Astrocyte of the spinal cord (primary cell): ENCODE measurements around the gene RNF111.
A peak's percentile ranks its signal among the peaks of the same experiment; 100 is the strongest.

ENCODE experiments used
- DNase-seq: peaks from one replicate; pipeline ENCODE4 v3.0.0; 2011; ENCODE audit warnings: low read depth, low spot score
- H3K4me3 ChIP-seq: 2 replicates; pipeline ENCODE4 v1.5.1; 2011; ENCODE audit warnings: low read depth, mild to moderate bottlenecking, low read length, moderate library complexity
- in situ Hi-C: cut with HindIII; loops from 2 replicates; pipeline ENCODE4 v1.10.0; 2017; ENCODE audit warnings: low sequenced_read_pairs
- TF ChIP-seq, protein P1 (sequence below): IDR thresholded peaks from 2 replicates; pipeline ENCODE4 v1.5.1; 2012; ENCODE audit warnings: low read depth, mild to moderate bottlenecking, low read length, inconsistent platforms

RNF111 gene

DNA sequence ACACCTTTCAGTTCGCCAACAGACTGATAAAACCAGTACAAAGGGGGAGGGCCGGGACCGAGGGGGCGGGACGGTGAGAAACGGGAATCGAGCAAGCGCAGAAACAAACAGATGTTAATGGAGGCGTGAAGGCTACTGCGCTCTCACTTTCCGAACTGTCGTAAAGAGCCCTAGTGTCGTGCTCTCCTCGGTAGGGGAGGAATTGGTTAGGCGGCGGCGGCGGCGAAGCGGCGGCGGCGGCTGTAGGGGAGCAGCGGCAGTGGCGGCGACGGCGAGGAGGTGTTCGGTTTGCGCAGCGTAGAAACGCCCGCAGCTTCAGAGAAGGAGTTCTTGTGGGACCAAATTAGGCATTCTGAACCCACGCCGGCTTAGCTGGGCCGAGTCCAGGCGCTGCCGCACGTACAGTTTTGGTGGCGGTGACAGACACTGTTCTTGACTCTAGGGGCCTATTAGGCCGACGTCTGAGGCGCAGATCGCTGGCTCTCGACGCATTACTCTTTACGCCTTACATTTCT is at the start of gene RNF111:
TSS of gene RNF111 (plus strand) at position 173 of the 515 bp plus-strand sequence. CDS start 43,160 bp downstream, outside the sequence.
- peak; percentile 94 for DNase-seq
- in situ Hi-C loops = no loop called here
- H3K4me3 ChIP-seq = peak within 1 kb of the TSS; percentile 99
- TF ChIP-seq, protein P1, sequence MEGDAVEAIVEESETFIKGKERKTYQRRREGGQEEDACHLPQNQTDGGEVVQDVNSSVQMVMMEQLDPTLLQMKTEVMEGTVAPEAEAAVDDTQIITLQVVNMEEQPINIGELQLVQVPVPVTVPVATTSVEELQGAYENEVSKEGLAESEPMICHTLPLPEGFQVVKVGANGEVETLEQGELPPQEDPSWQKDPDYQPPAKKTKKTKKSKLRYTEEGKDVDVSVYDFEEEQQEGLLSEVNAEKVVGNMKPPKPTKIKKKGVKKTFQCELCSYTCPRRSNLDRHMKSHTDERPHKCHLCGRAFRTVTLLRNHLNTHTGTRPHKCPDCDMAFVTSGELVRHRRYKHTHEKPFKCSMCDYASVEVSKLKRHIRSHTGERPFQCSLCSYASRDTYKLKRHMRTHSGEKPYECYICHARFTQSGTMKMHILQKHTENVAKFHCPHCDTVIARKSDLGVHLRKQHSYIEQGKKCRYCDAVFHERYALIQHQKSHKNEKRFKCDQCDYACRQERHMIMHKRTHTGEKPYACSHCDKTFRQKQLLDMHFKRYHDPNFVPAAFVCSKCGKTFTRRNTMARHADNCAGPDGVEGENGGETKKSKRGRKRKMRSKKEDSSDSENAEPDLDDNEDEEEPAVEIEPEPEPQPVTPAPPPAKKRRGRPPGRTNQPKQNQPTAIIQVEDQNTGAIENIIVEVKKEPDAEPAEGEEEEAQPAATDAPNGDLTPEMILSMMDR = no peak

DNA sequence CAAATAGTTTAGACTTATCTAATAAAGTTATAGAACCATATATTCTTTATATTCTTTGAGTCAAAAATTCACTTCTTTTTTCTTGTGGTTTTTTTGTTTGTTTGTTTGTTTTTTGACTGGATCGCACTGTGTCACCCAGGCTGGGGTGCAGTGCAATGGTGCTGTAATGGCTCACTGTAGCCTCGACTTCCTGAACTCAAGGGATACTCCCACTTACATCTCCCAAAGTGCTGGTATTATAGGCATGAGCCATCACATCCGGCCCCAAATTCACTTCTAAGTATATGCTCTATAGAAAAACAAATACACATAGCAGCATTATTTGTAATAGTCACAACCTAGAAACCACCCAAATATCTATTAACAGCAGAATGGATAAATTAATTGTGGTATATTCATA is 40.3 kb upstream of the RNF111 start:
- in situ Hi-C loops = no loop called here
- H3K4me3 ChIP-seq = no peak overlapping the region
- TF ChIP-seq, protein P1 = no peak
- no peak for DNase-seq

DNA sequence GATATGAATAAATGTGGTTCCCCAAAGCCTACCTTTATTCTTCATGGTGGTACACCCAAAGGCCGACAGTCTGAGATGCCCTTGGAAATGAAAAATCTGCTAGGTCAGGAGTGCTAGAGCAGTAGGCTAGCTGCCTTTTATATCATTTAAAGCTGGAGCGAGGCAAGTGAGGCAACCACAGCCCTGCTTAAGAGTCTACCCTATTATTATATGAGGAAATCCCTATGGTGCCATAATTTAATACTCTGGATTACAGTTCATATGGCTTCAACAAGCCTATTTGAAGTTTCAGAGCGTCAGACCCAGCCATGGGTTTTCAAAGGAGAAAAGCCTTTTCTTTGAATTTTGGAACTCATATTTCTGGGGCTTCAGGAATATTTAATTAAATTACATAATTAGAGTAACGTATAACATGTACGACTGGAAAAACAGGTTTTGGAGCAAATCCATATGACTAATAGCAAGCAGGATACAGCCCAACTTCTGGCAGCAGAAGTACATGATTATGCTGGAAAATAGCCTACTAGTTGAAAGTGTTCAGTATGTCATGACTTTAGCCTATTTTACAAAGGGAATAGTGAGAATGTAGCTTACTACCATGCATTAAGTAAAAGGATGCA is 36.0 kb upstream of the RNF111 start:
- in situ Hi-C loops = no loop called here
- DNase-seq = peak; percentile 76
- TF ChIP-seq, protein P1 = no peak
- no peak overlapping the region for H3K4me3 ChIP-seq

DNA sequence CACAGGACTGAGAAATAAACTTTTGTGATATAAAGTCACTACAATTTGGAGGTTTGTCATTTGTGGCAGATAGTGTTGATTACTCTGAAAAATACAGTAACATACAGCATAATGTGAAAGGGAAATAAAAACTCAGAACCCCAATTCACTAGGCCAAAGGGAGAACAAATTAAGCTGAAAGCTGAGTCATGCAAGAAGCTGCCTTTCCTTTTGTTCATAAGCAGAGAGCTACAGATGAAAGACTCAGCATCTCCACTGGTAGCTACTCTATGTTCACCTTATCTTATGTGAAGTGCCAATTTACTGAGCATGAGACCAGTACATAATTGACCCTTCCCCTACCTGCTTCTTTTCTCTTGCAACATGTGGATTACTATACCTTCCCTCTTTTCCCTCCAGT is 34.7 kb upstream of the RNF111 start:
- TF ChIP-seq, protein P1 = no peak
- H3K4me3 ChIP-seq = no peak overlapping the region
- peak; percentile 36 for DNase-seq
- in situ Hi-C loops = no loop called here

DNA sequence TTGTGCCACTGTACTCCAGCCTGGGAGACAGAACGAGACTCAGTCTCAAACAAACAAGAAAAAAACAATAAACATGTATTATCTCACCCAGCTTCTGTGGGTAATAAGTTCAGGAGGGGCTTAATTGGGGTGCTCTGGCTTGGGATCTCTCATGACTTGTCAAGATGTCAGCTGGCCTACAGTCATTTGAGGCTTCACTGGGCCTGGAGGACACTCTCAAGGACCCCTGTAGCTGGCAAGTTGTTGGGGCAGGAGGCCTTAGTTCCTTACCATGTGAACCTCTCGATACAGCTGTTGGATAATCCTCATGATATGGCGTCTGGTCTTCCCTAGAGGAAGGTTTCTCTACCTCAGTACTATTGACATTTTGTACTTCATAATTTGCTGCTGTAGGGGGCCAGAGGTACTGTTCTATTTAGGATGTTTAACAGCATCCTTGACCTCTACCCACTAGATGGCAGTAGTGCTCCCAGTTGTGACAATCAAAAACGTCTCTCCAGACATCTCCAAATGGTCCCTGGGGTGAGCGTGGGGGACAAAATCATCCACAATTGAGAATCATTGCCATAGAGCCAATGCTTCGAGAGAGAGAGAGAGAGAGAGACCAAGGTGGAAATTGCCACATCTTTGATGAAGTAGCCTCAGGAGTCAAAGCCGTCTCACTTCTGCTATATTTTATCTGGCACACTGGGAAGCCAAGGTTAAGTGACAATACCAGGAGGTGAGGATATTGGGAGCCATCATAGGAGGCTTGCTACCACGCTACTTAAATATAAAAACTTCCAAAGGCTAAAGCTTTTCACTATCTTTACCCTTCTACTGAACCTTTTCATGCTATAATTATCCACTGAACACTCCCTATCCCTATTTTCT is 30.1 kb upstream of the RNF111 start:
- in situ Hi-C loops = no loop called here
- DNase-seq = peak; percentile 52
- H3K4me3 ChIP-seq = no peak overlapping the region
- TF ChIP-seq, protein P1 = peak; percentile 90

DNA sequence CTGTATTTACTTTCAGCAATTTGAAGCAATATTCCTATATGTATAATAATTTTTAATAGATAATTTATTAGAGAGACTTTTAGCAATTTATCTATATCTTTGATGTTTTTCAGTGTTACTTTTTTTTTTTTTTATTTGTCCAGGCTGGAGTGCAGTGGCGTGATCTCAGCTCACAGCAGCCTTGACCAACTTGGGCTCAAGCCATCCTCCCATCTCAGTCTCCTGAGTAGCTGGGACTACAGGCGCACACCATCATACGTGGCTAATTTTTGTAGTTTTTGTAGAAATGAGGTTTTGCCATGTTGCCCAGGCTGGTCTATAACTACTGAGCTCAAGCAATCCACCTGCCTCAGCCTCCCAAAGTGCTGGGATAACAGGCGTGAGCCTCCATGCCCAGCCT is 28.7 kb upstream of the RNF111 start:
- no peak for DNase-seq
- TF ChIP-seq, protein P1 = no peak
- no peak overlapping the region for H3K4me3 ChIP-seq
- in situ Hi-C loops = no loop called here
